C4-2B (cell line): Measurements from ENCODE around the gene TMEM178A.
"Not testable (repeated sequence)": the region's sequence is repeated elsewhere in the genome, so short reads cannot be mapped to it uniquely, and the experiment has no call there.

ENCODE experiments used
- ZFX ChIP-seq: fragments of 450-650 bp; IDR thresholded peaks from 2 replicates; pipeline ENCODE4 v1.6.1; 2017
- TF ChIP-seq, protein P1 (sequence below): fragments of 450-650 bp; conservative IDR thresholded peaks from 2 replicates; pipeline ENCODE4 v1.5.1; 2017; ENCODE audit warnings: mild to moderate bottlenecking

DNA sequence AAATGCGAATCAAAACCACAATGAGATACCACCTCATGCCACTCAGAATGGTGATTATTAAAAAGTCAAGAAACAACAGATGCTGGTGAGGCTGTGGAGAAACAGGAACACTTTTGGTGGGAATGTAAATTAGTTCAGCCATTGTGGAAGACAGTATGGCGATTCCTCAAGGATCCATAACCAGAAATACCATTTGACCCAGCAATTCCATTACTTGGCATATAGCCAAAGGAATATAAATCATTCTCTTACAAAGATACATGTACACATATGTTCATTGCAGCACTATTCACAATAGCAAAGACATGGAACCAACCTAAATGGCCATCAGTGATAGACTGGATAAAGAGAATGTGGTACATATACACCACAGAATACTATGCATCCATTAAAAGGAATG, 9.5 kb upstream of the TMEM178A start:
- TF ChIP-seq, protein P1, sequence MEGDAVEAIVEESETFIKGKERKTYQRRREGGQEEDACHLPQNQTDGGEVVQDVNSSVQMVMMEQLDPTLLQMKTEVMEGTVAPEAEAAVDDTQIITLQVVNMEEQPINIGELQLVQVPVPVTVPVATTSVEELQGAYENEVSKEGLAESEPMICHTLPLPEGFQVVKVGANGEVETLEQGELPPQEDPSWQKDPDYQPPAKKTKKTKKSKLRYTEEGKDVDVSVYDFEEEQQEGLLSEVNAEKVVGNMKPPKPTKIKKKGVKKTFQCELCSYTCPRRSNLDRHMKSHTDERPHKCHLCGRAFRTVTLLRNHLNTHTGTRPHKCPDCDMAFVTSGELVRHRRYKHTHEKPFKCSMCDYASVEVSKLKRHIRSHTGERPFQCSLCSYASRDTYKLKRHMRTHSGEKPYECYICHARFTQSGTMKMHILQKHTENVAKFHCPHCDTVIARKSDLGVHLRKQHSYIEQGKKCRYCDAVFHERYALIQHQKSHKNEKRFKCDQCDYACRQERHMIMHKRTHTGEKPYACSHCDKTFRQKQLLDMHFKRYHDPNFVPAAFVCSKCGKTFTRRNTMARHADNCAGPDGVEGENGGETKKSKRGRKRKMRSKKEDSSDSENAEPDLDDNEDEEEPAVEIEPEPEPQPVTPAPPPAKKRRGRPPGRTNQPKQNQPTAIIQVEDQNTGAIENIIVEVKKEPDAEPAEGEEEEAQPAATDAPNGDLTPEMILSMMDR, result not testable (repeated sequence)
- not testable (repeated sequence) for TF ChIP-seq ZFX
